Uterus (tissue), 2 donors: Measurements from ENCODE around the gene TMPRSS11A.

Experiments
- POLR2A ChIP-seq, 2 donors: fragments of 450-650 bp; IDR thresholded peaks; one replicate each; pipeline ENCODE4 v1.6.1; 2016; ENCODE audit warnings: antibody characterized with exemption in 2 of 2, mild to moderate bottlenecking in 1 of 2, moderate library complexity in 1 of 2
- TF ChIP-seq, protein P1 (sequence below), 4 experiments: fragments of 200-600 bp in 2 of 4; fragments of 450-650 bp in 2 of 4; sonication (generic) in 2 of 4; IDR thresholded peaks; one replicate each; pipeline ENCODE4 v1.5.1; 2016 to 2019; ENCODE audit warnings: antibody characterized with exemption in 4 of 4, mild to moderate bottlenecking in 2 of 4, moderate library complexity in 1 of 4

DNA sequence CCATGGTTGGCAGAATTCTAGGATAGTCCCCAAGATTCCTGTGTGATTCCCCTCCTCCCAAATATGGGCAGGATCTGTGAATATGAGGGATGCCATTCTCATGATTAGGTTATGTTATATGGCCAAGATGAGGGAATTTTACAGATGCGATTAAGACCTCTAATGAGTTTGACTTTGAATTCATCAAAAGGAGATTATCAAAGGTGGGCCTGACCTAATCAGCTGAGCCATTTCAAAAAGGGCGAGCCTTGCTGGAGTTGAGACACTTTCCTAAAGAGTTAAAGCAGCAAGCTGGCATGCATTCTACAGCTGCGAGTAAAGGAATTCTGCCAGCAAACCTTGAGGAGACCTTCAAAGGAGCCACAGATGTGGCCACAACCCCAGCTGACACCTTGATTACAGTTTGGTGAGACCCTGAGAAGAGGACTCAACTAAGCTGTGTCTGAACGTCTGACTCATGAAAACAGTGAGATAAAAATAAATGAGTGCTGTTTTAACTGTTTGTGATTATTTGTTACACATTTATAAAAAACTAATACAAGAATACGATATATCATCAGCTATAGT, 47.8 kb downstream of the TMPRSS11A start:
- TF ChIP-seq, protein P1, sequence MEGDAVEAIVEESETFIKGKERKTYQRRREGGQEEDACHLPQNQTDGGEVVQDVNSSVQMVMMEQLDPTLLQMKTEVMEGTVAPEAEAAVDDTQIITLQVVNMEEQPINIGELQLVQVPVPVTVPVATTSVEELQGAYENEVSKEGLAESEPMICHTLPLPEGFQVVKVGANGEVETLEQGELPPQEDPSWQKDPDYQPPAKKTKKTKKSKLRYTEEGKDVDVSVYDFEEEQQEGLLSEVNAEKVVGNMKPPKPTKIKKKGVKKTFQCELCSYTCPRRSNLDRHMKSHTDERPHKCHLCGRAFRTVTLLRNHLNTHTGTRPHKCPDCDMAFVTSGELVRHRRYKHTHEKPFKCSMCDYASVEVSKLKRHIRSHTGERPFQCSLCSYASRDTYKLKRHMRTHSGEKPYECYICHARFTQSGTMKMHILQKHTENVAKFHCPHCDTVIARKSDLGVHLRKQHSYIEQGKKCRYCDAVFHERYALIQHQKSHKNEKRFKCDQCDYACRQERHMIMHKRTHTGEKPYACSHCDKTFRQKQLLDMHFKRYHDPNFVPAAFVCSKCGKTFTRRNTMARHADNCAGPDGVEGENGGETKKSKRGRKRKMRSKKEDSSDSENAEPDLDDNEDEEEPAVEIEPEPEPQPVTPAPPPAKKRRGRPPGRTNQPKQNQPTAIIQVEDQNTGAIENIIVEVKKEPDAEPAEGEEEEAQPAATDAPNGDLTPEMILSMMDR (IDR thresholded peaks at IDR 0.05) = no peak
- TF ChIP-seq POLR2A (IDR thresholded peaks at IDR 0.05) = no peak
